HG03520 (cell line): ENCODE measurements around the gene CRACR2B.

Source experiments
- ATAC-seq: cut with Tn5 transposase; IDR thresholded peaks from one replicate; pipeline ENCODE4 v1.9.1; 2021; ENCODE audit warnings: mild to moderate bottlenecking, moderate library complexity; ENCODE audit not compliant: unreplicated experiment

Gene CRACR2B

GRCh38 chr11:850775-851763 is 23.4 kb downstream of the CRACR2B start:
- no peak for ATAC-seq

GRCh38 chr11:852762-853161 is 25.0 kb downstream of the CRACR2B start:
- no peak for ATAC-seq

- no peak for ATAC-seq
Observed at GRCh38 chr11:853682-854448, 26.1 kb downstream of the CRACR2B start.

GRCh38 chr11:854601-855329 is 27.0 kb downstream of the CRACR2B start:
- no peak for ATAC-seq

- no peak for ATAC-seq
Observed at GRCh38 chr11:855330-855674, 27.6 kb downstream of the CRACR2B start.

- ATAC-seq: no peak
Observed at GRCh38 chr11:855796-856195, 28.1 kb downstream of the CRACR2B start.

- no peak for ATAC-seq
Observed at GRCh38 chr11:856397-856796, 28.7 kb downstream of the CRACR2B start.

- no peak for ATAC-seq
Observed at GRCh38 chr11:858053-858761, 30.5 kb downstream of the CRACR2B start.

GRCh38 chr11:858762-859339 is 31.1 kb downstream of the CRACR2B start:
- ATAC-seq: no peak

GRCh38 chr11:859394-860131 is 31.8 kb downstream of the CRACR2B start:
- ATAC-seq: no peak

- no peak for ATAC-seq
Observed at GRCh38 chr11:860234-861104, 32.8 kb downstream of the CRACR2B start.

GRCh38 chr11:861105-861479 is 33.4 kb downstream of the CRACR2B start:
- no peak for ATAC-seq

GRCh38 chr11:862081-862661 is 34.5 kb downstream of the CRACR2B start:
- ATAC-seq: no peak

GRCh38 chr11:862696-863022 is 34.9 kb downstream of the CRACR2B start:
- ATAC-seq: no peak

- no peak for ATAC-seq
Observed at GRCh38 chr11:863023-863909, 35.5 kb downstream of the CRACR2B start.

- no peak for ATAC-seq
Observed at GRCh38 chr11:863910-864827, 36.5 kb downstream of the CRACR2B start.
